Measurements from ENCODE around the gene HMX1.

Gene HMX1

DNA sequence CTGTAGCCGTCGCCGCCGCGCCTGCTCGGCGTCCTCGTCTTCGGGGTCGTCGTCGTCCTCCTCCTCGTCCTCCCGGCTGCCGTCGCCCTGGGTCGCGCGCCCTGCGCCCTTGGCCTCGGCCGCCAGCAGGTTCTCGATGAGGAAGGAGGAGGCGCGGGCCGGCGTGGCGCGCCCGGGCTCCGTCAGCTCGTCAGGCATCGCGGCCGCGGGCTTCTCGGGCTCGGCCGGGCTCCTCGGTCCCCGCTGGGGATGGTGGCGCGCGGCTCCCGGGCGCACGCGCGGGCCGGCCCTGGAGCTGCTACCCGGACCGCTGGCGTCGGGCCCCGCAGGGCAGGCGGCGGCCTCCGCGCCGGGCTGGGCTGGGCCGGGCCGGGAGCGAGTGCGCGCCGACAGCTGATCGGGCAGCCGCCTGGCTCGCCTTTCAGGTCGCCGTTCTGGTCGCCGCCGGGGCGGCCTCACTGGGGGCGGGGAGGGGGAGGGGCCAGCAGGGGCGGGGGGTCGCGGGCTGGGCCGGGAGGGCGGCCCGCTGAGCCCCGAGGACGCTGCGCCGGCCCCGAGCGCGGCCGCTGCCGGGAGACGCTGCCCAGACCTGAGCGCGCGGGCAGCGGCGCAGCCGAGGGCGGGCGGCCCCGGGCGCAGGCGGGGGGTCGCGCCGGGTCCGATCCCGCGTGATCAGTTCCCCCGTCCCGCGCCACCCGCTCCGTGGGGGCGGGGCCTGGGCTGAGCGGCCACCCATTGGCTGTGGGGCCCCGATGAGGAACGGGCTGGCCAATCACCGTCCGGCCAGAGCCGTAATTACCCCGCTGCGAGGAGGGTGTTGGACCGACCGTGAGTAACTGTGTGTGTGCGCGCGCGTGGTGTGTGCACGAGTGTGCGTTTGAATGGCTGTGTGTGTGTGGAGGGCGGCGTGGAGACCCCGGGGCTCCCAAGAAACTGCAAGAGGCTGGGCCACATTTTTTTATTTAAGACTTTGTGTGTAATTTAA lies at the start of gene HMX1:
HMX1 (minus strand) TSS at position 423 of the 985 bp plus-strand sequence; CDS start at position 198, 225 bp downstream.
- no peak for DNase-seq (ENCODE audit: low read depth in 3 of 3)

DNA sequence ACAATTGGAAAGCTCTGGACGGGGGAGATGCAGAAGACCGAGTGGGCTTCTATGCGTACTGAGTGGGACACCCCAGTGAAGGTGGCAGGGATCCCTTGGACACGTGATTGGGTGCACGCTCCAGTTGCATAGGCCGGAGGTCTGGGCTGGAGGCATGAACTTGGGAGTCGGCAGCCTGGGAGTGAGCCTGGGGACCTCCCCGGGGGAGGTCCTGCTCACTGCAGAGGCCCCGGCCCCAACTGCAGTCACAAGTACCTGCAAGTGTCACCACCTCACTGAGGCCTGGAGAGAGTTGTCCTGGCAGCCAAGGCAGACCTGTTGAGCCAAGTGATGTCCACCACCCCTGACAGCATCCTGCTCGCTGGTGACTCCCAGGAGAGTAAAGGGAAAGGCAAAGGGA lies 49.3 kb upstream of the HMX1 start:
- DNase-seq (ENCODE audit: low read depth in 3 of 3), result no peak

DNA sequence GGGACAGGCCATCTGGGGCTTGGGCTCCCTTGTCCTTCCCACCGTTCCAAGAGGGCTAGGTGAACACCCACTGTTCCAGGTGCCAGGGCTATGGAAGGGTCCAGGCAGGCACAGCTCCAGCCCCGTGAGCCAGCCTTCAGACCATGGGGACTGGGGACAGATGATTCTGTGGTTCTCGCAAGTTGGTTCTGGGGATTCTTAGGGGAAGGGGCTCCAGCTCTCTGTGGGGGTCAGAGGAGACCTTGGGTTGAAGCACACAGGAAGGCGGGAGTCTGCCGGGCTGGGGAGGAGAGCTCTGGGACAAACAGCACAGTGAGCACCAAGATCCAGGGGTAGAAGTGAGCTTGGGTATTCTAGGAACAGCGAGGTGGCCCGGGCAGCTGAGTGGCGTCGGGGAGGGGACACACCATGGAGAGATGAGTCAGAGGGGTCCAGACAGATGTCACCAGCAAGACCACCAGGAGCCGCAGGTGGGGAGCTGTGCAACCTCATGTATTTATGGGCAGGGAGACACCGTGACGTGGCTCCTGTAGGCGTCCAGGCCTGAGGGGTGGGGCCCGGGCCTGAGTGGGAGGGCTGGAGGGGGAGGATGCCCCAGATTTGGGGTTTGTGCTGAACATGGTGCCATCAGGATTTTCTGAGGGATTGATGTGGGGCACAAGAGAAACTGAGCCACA lies 48.8 kb upstream of the HMX1 start:
- DNase-seq (ENCODE audit: low read depth in 3 of 3), result no peak

DNA sequence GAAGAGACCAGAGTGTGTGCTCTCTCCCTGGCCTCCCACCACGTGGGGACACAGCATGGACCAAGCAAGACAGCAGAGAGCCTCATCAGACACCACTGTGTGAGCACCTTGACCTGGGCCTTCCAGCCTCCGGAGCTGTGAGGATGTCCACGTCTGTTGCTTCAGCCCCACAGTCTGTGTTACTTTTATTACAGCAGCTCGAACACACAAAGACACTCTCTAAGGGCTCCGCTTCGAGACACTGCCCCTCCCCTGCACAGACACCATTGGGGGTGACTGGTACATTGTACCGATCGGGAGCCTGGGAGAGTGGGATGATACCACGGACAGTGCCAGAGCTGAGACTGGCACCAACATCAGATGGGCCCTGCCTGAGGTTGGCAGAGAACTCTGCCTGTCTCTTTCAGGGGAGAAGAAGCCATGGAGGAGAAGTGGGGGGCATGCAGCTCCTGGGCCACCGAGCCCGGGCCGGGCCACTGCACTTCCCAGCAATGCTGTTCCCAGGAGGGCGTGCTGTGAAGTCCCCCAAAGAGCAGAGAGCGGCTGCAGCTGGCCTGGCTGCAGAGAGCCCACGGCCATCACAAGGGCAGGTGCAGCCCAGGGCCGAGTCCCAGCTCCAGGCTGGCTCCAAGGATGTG lies 48.1 kb upstream of the HMX1 start:
- DNase-seq (ENCODE audit: low read depth in 3 of 3), result no peak

DNA sequence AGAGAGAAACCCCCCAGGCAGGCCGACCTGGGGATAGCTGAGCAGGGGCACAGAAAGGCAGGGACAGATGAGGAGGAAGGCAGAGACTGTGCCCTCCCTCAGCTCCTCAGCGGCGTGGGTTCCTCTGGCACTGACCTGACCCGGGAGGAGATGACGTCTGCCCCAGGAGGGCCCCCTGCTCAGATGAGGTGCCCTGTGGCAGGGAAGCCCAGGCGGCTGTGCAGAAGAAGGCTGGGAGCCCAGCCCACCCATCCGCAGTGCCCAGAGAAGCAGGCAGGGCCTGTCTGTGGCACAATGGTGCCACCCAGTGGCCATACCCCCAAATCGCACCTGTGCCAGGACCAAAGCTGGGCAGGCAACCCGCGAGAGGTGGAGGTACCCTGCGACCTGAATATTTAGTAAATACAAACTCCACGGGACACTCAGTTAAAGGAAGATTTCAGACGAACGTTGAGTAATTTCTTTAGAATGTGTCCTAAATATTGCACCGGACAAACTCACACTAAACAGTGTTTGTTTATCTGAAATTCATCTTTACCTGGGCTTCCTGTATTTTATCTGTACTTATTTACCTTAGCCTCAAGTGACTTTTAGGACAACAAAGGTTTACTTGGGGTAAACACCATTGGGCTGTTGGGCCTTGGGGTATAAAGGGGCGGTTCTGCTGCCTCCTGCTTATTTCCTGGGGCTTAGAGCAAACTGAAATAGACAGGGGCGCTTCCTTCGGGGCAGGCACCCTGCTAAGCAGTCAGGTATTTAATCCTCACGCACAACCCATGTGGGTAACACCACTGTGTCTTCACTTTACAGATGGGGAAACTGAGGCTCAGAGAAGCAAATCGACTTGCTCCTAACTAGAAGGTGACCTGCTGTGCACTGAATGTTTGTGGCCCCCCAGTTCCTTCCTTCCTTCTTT lies 46.5 kb upstream of the HMX1 start:
- peak; percentile 43 to 54 (median 49) for DNase-seq (ENCODE audit: low read depth in 3 of 3)

DNA sequence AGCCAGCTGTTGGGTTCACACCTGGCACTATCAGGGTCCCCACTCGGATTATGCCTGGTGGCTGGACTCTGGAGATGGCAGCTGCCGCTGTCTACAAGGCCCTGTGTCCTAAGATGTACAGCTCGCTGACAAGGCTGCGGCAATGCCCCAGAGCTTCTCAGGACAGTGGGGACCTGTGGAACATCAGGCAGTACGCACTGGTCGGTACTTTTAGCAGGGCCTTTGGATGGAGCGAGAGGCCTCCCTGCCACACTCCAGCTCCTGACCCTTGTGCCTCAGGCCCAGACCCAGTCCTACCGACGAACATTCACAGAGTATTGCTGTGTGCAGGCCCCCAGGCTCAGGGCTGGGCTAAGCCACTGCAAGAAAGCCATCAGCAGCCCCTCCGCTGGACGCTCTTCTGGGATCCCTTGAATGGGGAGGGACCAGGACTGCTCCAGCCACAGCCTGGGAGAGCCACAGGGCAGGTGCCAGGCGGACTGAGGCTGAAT lies 45.7 kb upstream of the HMX1 start:
- no peak for DNase-seq (ENCODE audit: low read depth in 3 of 3)

DNA sequence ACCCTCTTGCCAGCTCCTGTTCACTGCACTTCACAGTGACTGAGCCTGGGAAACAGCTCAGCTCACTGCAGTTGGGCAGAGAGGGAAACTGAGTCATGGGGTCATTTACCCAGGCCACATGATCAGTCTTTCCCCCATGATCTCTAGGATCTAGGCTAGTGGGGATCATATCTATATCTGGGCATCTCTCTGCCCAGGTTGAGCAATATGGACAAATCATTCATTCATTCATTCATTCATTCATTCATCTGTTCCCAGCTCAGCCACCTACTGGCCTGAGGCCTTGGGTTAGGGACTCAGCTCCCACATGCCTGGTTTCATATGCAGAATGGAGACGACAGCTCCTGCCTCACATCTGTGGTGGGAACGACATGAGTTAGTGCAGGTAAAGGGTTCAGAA lies 45.3 kb upstream of the HMX1 start:
- DNase-seq (ENCODE audit: low read depth in 3 of 3), result no peak

DNA sequence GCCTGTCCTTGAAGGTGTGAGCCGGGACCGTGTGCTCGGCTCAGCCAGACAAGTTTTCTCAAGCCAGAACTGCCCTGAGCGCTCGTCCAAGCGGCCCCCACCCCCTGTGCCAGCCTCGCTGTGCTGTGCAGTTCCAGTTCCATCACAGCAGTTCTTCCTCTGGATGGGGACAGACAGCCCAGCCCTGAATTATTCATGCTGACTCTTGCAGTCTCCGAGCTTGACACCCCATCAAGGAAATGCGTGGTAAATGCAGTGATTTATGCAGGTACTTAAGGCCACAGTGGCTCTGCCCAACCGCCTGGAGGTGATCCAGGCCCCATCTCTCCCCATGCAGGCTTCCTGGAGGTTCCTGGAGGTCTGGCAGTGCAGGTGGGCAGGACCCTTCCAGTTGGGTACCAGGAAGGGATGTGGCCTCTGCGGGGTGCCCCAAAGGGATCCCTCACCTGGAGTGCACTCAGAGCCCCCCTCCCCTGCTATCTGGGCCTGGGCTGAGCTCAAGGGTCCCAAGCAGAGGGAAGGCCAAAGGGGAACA lies 44.8 kb upstream of the HMX1 start:
- DNase-seq (ENCODE audit: low read depth in 3 of 3), result no peak

DNA sequence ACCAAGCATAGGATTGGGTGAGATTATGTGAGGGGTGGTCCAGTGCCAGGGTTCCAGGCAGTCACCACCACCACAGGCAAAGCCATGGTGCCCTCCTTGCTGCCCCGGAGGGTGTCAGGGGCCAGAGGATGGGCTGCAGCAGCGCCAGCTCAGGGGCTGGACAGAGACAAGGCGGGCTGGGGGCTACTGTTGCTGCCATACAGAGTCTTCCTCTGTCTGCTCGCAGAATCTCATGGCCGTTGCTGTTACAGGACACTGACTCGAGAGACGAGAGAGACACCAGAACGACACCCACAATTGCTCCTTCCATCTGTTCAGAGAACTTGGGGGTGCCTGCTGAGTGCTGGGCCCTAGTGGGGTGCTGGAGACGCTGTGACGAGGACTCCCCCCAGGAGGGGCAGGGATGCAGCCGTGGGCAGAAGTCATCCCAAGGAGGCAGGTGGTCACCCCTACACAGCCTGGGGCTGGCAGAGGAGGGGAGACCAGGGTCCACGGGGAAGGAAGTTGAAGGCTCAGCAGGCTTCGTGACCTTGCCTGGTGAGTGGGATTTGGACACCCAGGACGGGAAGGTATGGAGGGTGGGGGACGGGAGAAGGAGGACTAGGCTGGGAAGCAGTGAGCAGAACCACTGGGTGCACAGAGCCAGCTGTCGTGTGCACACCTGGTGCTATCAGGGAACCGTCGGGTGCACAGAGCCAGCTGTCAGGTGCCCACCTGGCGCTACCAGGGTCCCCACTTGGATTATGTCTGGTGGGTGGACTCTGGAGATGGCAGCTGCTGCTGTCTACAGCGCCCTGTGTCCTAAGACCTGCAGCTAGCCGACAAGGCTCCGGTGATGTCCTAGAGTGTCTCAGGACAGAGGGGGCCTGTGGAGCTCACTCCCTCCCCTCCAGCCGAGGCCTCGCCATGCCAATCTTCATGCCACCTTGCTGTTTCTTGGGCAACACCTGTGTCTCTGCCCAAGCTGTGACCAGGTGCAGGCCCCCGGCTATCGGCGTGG lies 43.9 kb upstream of the HMX1 start:
- no peak for DNase-seq (ENCODE audit: low read depth in 3 of 3)

DNA sequence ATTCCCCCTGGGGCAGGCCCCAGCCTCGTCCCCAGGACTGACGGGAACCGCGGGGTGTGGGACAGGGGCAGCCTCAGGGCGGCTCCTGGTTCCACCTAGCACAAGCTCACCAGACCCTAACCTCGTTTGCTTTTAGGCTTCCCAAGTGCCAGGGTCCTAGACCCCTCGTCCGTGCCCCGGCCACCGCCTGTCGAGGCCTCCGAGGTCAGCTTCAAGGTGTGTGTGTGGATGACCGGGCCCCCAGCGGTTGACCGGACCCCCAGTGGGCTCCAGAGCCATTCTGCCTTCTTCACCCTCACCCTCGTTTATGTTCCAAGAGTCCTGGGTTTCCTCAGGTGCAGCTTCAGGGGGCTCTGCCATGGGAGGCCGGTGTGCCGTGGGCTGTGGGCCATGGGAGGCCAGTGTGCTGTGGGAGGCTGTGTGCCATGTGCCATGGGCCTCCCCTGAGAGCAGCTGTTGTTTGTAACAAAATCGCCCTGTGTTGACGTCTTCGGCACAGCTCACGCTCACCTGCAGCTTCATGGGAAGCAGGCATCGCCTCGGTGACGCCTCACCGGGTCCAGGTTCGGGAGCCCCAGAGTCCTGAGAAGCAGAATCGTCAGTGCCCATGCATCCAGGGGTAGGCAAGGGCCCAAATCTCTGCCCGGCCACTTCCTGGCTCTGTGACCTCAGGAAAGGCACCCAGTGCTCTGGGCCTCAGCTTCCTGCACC lies 43.0 kb upstream of the HMX1 start:
- no peak for DNase-seq (ENCODE audit: low read depth in 3 of 3)

DNA sequence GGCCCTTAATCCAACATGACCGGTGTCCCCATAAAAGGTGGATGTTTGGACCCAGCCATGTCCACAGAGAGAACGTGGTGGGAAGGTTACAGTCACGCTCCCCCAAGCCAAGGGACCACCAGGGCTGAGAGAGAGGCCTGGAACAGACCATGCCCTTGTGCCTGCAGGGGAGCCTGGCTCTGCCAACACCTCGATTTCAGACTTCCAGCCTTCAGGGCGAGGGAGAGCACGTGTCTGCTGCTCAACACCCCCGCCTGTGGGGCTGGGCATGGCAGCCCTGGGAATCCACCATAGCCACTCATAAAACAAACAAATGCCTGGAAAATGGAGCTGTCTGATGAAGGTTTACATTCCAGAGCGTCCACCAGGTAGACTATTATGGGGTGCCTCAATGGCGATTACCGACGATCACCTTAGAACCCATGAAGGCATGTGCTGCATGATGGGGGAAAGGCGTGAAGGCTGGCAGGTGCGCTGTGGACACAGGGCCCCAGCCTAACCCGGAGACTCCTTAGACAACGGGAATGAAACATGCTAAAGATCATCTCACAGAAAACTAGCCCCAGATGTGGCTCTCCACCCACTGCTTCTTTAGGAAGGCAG lies 42.3 kb upstream of the HMX1 start:
- DNase-seq (ENCODE audit: low read depth in 3 of 3), result no peak

DNA sequence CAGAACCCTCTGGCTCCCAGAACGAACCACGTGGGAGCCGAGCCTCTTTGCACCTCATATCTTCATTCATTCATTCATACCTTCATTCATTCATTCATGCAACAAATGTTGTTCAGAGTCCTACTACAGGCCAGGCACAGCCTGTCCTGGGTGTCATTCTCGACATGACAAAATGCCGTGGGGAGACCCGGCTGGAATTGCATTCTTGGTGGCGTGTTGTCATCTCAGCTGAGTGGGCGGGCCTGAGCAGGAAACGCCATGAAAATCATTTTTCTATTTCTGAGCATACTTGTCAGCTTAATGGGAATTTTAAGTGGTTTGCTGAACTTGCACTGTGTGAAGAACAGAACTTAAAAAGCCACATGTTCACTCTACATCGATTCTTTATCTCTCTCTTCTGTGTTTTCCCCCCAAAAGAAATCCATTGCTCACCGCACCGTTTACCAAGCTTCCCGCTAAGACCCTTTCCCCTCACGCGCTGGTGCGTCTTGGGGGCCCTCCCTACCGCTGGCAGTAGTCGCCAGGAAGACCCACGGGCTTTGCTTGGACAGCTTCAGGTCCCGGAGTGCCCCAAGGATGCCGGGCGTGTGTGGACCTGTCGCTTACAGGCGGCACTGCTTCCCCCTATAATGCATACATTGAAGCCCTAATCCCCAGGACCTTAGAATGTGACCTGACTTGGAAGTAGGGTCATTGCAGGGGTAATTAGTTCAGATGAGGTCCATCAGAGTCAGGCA lies 41.6 kb upstream of the HMX1 start:
- DNase-seq (ENCODE audit: low read depth in 3 of 3), result no peak

DNA sequence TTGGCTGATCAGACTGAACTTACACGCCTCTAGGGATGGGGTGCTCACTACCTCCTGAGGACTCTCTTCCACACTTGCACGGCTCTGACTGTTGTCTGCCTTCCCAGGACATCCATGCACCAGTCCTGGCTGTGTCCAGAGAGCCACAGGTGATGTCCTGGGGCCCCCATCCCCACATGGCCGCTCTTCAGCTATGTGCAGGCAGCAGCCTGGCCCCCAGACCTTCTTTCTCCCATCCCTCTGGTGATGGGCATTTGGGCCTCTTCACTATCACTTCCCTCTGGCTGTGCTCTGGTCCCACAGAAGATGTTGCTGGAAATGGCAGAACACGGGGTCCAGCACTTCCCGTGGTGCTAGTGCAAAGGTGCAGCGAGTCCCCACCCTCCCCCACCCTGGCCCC lies 40.9 kb upstream of the HMX1 start:
- no peak for DNase-seq (ENCODE audit: low read depth in 3 of 3)

DNA sequence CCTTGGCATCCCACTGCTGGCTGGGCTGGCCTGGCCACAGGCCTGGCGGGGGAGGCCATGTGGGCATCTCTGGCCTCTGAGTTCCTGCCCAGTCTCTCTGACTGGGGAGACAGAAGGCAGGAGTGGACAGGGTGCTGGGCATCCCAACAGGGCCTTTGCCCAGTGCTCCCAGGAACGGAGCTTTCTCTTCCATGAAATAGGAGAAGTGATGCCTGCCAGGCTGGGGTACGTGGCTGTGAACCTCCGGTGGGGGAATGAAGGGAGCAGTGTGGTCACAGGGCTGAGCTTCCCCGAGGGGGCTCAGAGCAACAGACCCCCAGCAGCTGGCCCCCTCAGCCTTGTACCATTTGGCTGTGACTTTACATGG lies 40.4 kb upstream of the HMX1 start:
- DNase-seq (ENCODE audit: low read depth in 3 of 3), result no peak

DNA sequence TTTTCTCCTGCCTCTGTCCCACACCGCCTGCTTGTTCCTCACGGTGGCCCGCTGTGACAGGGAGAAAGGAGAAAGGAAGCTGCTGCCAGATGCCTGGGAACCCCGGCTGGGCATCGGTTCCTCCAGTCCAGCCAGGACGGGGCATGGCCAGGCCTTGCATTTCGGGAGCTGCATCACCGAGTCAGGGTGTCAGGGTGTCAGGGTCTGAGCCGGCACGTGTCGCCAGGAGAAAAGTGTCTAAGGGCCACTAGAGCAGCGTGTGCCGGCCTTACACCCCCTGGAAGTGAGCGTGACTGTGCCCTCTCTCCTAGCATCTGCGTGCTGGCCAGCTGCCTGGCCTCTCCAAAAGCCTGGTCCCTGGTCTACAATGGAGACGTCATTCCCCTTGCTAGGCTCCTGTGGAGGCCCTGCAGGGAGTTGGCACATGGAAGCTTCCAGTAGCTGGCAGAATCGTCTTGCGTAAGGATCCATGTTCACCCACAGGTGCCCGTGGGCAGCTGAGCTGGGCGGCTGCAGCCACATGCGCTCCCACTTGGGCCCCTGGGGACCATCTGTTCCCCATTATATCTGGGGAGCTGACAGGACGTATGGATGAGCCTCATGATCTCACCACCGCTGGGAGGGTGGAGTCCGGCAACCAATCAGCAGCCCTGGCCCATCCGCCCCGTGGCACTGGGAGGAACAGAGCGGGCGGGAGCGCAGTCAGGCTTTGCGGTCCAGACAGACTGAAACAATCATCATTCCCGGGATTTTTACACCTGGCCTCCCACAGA lies 39.9 kb upstream of the HMX1 start:
- DNase-seq (ENCODE audit: low read depth in 3 of 3), result no peak

DNA sequence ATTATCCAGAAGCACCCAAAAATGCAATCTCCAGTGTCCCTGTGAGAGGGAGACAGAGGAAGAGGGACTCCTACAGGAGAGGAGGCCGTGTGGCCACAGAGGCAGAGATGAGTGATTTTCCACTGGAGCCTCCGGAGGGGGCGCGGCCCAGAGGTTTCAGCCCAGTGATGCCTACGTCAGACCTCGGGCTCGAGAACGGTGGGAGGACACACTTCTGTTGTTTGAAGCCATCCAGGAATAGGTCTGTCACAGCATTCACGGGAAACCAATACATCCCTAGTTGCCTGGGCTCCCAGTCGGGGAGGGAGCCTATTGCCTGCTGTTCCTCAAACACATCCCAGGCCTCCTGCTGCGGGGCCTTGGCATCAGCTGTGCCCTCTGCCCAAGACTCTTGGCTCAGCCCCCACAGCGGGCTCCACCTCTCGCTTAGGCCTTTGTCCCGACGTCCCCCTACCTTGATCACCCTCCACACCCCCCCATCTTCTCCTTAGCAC lies 39.2 kb upstream of the HMX1 start:
- DNase-seq (ENCODE audit: low read depth in 3 of 3), result no peak
